Dedifferentiated amniotic fluid mesenchymal stem cell (primary cell): ENCODE data around the gene MIA3.
"Not testable (repeated sequence)": the region's sequence is repeated elsewhere in the genome, so short reads cannot be mapped to it uniquely, and the experiment has no call there.

Experiments
- DNase-seq: peaks from one replicate; pipeline ENCODE4 v3.0.0-alpha.2; 2016; ENCODE audit errors: extremely low spot score

MIA3 gene

DNA sequence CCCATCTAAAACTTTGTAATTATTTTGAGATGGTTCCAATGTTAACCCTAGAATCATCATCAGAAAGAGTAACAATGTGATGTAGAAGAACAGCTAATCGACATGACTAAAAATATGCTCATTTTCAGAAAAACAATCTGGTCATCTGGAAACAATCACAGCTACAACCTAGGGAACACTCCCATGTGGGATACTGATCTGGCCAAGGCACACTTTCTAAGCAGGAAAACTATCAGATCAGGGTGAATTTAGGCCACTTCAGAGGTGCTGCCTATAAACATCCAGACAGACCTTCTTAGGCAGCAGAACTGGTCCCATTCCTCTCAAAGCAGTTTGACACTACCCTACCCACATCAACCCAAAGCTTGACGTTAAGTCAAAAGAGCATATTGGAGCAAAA is 51.2 kb downstream of the MIA3 start:
- not testable (repeated sequence) for DNase-seq

GRCh38 chr1:222670110-222670509 is 52.2 kb downstream of the MIA3 start:
- DNase-seq: no peak

DNA sequence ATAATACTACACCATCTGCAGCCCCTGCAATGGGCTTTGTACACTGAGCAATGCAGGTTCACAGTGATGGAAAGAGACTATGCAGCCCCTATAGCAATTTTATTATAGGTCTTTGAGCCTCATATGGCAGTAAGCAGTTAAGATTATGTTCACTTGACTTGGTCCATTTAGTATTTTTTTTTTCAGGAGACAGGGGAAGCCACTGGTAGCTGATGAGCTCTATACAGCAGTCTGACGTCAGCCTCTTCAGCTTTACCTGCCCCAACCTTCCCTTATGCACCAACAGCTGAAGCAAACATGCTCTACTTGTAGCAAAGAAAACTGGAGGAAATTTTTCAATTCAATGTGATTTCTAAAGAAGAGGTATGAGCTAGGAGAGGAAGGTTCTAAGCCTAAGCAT is 62.2 kb downstream of the MIA3 start:
- DNase-seq: no peak

DNA sequence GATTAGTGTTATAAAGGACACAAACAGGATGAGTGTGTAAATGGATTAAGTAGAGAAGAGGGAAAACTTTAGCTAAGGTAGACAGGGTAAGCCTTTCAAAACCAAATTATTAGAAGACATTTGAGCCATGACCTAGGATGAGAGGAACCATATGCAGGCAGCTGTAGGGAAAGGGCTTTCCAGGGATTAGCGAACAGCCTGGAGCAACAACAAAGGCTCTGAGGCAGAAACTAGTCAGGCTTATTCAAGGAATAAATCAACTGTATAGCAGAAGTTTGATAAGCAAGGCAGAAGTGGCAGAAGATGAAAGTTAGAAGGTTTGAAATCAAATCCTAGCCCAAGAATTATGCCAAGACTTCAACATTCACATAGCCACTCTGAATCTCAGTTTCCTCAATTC is 73.1 kb downstream of the MIA3 start:
- no peak for DNase-seq

DNA sequence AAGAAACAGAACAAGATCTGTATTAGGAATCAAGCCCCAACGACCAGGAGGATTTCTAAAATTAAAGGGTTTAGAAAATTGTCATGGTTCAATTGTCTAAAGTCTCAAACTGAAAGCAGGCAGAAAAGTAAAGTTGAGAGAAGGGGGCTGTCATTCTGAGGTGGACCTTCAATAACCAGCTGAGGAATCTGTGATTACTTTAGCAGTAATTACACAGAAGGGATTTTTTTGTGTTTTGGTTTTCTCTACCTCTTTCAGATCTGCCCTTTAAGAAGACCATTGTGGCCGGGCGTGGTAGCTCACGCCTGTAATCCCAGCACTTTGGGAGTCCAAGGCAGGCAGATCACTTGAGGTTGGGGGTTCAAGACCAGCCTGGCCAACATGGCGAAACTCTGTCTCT is 77.0 kb downstream of the MIA3 start:
- no peak for DNase-seq

GRCh38 chr1:222696741-222697140 is 78.8 kb downstream of the MIA3 start:
- DNase-seq: no peak

DNA sequence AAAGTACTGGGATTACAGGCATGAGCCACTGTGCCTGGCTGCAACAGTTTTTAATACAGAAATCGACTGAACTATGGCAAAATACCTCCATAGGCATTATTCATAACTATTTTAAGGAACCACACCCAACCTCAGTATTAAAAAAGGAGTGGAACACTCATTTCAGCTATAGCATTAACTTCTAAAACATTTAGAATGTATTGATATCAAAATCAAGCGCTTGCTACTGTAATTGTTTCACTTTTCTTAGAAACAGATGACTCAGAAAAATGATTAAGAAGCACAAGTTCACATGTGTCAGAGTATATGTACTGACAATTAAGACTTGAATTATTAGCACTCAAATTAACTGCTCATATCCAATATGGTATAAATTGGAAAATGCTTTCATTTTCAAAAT is 79.3 kb downstream of the MIA3 start:
- no peak for DNase-seq

GRCh38 chr1:222697826-222698225 is 79.9 kb downstream of the MIA3 start:
- DNase-seq: no peak

DNA sequence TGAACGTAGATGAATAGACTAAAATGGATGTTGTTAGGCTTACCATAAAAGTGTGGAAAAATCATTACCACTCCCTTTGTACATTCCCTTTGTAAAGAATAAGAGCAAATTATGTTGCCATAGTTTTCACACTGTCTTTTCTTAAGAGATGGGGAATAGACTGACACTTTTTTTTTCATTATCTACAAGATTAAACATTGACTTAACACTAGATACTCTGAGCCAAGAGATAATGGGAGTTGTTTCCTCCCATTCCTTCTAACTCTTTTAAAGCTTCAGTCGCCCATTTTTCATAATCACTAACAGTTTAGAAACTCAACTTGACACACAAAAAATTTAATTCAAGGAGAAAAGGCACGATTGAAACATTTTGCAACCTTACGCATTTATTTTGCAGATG is 84.3 kb downstream of the MIA3 start:
- DNase-seq: no peak

DNA sequence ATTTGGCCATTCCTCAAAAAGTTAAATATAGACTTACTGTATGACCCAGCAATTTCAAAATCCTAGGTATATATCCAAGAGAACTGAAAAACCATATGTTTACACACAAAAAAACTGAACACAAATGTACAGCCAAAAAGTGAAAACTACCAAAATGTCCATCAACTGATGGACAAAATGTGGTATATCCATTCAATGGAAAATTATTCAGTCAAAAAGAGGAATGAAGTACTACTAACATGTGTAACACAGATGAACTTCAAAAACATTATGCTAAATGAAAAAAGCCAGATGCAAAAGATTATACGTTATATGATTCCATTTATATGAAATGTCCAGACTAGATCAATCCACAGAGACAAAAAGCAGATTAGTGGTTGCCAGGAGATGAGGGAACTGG is 86.4 kb downstream of the MIA3 start:
- DNase-seq: no peak

- no peak for DNase-seq
Measured at GRCh38 chr1:222706815-222707214, 88.9 kb downstream of the MIA3 start.

DNA sequence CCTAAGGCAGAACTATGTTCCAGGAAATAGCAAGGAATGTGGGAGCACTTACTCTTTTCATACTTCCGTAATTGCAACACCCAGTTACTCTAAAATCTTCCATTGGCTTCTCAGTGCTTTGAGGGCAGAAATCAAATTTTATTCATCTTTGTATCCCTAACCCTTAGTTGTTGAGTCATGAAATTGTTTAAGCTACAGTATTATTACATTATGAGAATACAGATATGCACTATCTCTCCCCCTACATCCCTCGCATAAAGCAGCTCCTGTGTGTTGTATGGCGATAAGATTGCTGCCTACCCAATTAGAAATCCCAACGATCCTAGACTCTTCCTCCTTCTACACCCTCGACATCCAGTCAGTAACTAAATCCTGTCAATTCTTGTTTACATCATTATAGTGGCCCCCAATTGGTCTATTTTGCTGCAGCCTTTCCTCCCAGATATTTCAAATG is 91.8 kb downstream of the MIA3 start:
- DNase-seq: no peak

DNA sequence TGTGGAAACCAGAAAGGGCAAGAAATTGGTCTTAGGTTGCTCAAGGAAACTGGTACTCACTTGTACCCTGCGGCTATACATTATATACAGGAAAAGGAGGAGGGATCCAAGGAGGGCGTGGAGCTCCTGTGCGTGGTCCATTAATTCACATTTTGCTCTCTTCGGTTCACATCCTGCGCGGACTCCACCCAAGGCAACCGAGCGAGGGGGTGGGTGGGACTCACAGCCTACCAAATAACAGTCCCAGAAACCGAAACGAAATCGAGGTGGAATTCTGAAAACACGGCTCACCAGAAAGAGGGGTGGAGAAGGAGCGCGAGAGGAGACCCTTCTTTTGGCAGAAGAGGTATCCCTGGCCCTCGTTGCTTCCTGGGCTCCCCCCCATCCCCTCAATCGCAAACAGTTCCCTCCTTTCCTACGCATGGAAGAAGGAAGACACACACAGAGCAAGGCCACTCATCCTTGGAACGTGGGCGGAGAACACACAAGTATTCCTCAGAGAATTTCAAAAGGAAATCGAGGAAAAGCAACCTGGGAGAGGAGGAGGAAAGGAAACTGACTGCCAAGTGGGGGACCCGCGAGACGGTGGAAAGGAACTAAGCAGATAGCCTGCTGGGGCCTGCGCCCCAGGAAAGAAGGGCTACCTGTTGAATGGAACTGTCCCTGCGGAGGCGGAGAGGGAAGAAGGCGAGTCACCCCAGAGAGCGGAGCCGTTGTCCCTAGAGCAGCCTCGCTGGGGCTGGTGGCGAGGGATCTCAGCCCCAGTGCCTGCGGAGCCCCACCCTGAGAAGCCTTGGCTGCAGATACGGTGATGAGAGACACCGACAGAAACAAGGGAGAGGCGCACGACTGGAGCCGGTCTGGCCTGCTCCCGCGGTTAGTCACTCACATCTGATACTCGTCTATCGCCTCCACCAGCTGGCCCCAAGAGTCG is 93.7 kb downstream of the MIA3 start:
- DNase-seq: peak; percentile 39

DNA sequence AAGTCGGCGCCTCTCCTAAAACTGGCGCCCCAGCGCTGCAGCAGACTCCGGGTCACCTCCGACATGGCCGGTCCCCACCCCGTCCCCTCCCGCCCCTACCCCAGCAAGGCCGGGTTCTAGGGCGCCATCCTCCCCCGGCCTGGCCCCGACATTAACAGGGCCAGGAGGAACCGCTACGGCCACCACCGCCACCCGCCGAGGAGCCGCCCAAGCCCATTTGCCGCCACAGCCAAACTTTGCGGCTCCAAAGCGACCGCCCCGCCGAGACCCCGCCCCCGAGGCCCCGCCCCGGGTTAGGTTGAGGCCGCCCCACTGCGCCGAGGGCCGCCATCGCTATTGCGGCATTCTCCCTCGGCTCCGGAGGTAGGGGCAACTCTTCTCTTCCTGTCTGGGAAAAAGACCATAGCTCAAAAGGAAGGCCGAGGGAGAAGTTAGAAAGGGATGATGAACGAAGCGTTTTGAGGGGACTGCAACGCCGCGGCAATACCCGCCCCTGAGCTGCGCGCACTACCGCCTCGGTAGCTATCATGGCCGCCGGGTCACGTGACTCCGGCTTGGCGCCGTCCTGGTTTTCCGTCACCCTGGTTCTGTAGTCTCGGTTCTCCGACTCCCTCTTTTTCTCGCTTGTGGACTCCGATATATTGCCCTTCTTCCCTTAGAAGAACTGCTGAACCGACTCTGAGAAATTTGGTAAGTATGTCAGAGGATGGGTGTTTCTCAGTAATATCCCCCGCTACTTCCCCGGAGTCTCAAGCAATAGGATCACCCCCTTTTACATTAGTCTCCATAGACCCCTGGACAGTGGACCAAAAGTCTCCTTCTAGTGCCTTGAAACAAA is 94.6 kb downstream of the MIA3 start, which contains the start of the genes AIDA and BROX:
Gene AIDA (minus strand): TSS at position 239 of the 838 bp plus-strand sequence. CDS start 174 bp downstream, at position 65.
Gene BROX (plus strand): TSS at position 312 of the 838 bp plus-strand sequence. CDS start 3,136 bp downstream, outside the sequence.
- peak; percentile 75 for DNase-seq

GRCh38 chr1:222713091-222713961 is 95.4 kb downstream of the MIA3 start:
- peak; percentile 95 for DNase-seq

GRCh38 chr1:222716393-222716792 is 98.5 kb downstream of the MIA3 start:
- no peak for DNase-seq
